ENCODE results near the gene UBE2QL1. TPM values are rescaled to one million over a fixed set of nuclear protein-coding genes. Genes with fewer than 3 reads are reported as not detected.

Gene UBE2QL1
- total RNA-seq, 1 donor from 2014 or later: not detected

GRCh38 chr5:6484446-6484845 is 35.8 kb downstream of the UBE2QL1 start:
- no peaks in the 10 kb centered on the region for H3K36me3 ChIP-seq (ENCODE audit: control insufficient read depth, insufficient read depth, low read length)
- H3K4me3 ChIP-seq (ENCODE audit: low read depth, low read length): no peak overlapping the region
- no peaks in the 10 kb centered on the region for H3K27me3 ChIP-seq (ENCODE audit: control insufficient read depth, insufficient read depth, low read length)
- FAIRE-seq (no peak), DNase-seq (ENCODE audit: low read depth) (no peak)
- TF ChIP-seq CTCF (IDR thresholded peaks at IDR 0.05; ENCODE audit: insufficient read depth, low read length, severe bottlenecking): no peak

DNA sequence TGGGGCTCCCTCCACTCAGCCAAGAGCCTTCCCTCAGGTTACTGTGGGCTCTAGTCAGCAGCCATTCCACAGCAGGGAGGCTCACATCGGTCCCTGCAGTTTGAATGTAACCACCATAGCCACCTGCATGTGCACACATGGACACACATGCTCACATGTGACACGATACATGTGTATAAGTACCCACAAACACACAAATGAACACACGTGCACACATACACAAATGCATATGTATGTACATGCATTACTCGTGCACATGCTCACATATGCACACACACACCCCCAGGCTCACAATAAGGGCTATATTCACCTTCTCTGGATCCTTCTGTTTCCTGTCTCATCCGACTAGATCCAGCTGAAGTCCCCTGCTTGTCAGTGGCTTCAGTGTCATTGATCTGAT is 36.2 kb downstream of the UBE2QL1 start:
- DNase-seq (ENCODE audit: low read depth) (no peak), FAIRE-seq (no peak)
- Histone ChIP-seq H3K27me3 (ENCODE audit: control insufficient read depth, insufficient read depth, low read length) (no peaks in the 10 kb centered on the region), H3K36me3 (ENCODE audit: control insufficient read depth, insufficient read depth, low read length) (no peaks in the 10 kb centered on the region), H3K4me3 (ENCODE audit: low read depth, low read length) (no peak overlapping the region)
- no peak for TF ChIP-seq CTCF (IDR thresholded peaks at IDR 0.05; ENCODE audit: insufficient read depth, low read length, severe bottlenecking)

- no peak for FAIRE-seq
- TF ChIP-seq CTCF (IDR thresholded peaks at IDR 0.05; ENCODE audit: insufficient read depth, low read length, severe bottlenecking): no peak
- DNase-seq (ENCODE audit: low read depth): no peak
- H3K4me3 ChIP-seq (ENCODE audit: low read depth, low read length): no peak overlapping the region
- no peaks in the 10 kb centered on the region for H3K27me3 ChIP-seq (ENCODE audit: control insufficient read depth, insufficient read depth, low read length)
- no peaks in the 10 kb centered on the region for H3K36me3 ChIP-seq (ENCODE audit: control insufficient read depth, insufficient read depth, low read length)
These were observed 36.8 kb downstream of the UBE2QL1 start for GRCh38 chr5:6485441-6485840.

- no peak for TF ChIP-seq CTCF (IDR thresholded peaks at IDR 0.05; ENCODE audit: insufficient read depth, low read length, severe bottlenecking)
These were observed 37.4 kb downstream of the UBE2QL1 start for GRCh38 chr5:6486074-6486473.

DNA sequence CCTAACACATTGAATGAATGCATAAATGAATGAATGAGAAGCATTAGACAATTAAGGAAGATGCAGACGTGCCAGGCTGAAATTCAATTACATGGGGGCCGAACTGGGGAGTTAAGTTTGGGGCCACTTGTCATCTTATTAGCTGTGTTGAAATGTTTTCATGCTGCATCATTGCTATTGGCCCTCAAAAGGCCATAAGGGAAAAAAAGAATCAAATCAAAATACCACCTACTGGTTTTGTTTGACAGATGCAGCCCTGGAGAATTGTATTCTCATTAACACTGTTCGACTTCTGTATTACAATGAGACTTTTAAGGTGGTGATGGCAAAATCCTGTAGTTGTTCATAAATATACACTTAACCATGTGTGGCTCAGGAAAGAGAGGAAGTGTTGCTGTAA is 38.4 kb downstream of the UBE2QL1 start:
- DNase-seq (ENCODE audit: low read depth): no peak
- TF ChIP-seq CTCF (IDR thresholded peaks at IDR 0.05; ENCODE audit: insufficient read depth, low read length, severe bottlenecking): no peak
- FAIRE-seq: no peak
- no peaks in the 10 kb centered on the region for H3K27me3 ChIP-seq (ENCODE audit: control insufficient read depth, insufficient read depth, low read length)
- H3K36me3 ChIP-seq (ENCODE audit: control insufficient read depth, insufficient read depth, low read length): no peaks in the 10 kb centered on the region
- H3K4me3 ChIP-seq (ENCODE audit: low read depth, low read length): no peak overlapping the region

More at GRCh38 chr5:6486074-6486473, 37.4 kb downstream of the UBE2QL1 start:
- no peak for DNase-seq (ENCODE audit: low read depth)
- Histone ChIP-seq H3K27me3 (ENCODE audit: control insufficient read depth, insufficient read depth, low read length) (no peaks in the 10 kb centered on the region), H3K36me3 (ENCODE audit: control insufficient read depth, insufficient read depth, low read length) (no peaks in the 10 kb centered on the region), H3K4me3 (ENCODE audit: low read depth, low read length) (no peak overlapping the region)
- no peak for FAIRE-seq

DNA sequence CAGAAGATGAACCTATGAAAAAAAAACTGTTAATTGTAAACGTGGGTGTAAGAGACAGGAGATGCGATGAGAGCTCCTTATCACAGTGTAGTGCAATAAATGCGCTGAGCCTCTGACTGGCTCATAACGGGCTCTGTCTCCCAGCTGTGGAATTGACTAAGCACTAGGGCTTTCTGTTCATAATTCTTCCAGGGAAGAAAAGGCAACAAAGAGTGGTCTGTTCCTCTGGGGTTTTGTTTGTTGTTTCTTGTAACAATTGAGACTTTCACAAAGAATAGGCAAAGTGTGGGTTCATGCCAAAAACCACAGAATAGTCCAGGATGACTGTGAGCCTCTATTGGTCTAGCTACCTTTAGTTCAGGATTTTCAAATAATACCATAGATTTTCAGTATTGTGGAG is 39.4 kb downstream of the UBE2QL1 start:
- no peak for TF ChIP-seq CTCF (IDR thresholded peaks at IDR 0.05; ENCODE audit: insufficient read depth, low read length, severe bottlenecking)
- FAIRE-seq: no peak
- no peak for DNase-seq (ENCODE audit: low read depth)
- H3K36me3 ChIP-seq (ENCODE audit: control insufficient read depth, insufficient read depth, low read length): no peaks in the 10 kb centered on the region
- no peaks in the 10 kb centered on the region for H3K27me3 ChIP-seq (ENCODE audit: control insufficient read depth, insufficient read depth, low read length)
- H3K4me3 ChIP-seq (ENCODE audit: low read depth, low read length): no peak overlapping the region

Measured in bronchial epithelial cell (primary cell).